ENCODE data around the gene API5. TPM values are rescaled to one million over a fixed set of nuclear protein-coding genes. Genes with fewer than 3 reads are reported as not detected.

Gene API5
- total RNA-seq, 1 experiment from 2014 or later, result 122 TPM

DNA sequence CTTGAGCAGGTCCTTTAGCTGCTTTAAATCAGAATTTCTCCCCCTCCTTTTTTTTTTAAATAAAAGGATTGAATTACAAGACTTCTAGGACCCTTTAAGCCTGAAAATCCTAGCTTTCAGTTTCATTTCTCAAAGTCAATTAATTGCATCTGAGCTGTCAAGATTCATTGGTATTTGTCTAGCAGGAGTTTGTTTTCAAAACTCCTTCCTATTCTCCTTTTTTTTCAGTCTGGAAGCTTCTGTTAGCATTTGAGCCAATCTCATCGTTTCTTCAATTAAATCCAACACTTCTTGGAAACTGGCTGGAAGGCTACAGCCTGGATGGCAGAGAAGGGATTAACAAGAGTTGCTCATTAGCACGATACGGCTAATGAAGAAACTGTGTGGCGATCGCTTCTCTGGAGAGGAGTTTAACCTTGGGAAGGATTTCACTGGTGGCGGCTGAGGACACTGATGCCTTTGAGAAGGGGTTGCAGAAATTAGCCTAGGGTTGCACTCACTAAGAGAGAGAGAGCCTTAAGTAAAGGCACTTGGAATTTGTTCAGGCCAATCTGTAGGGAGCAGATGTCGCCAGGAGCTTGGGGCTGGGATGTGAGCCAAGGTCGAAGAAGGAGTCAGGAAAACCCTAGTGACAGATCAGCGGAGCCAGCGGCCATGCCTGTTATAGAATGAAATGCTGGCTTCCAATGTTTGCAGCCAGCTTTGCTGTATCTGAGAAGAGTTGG, 43.8 kb upstream of the API5 start (continued):
- TF ChIP-seq CBX3 (IDR thresholded peaks at IDR 0.05; ENCODE audit: low read depth) (no peak), ZFX (IDR thresholded peaks at IDR 0.05) (no peak), TCF7L2 (IDR thresholded peaks at IDR 0.05; ENCODE audit: borderline replicate concordance, extremely low read depth, insufficient read depth, insufficient read length) (no peak), SRF (IDR thresholded peaks at IDR 0.05; ENCODE audit: low read depth) (no peak), POLR2AphosphoS5 (IDR thresholded peaks at IDR 0.05; ENCODE audit: low read depth, low read length) (no peak)
- TF ChIP-seq, protein P1, sequence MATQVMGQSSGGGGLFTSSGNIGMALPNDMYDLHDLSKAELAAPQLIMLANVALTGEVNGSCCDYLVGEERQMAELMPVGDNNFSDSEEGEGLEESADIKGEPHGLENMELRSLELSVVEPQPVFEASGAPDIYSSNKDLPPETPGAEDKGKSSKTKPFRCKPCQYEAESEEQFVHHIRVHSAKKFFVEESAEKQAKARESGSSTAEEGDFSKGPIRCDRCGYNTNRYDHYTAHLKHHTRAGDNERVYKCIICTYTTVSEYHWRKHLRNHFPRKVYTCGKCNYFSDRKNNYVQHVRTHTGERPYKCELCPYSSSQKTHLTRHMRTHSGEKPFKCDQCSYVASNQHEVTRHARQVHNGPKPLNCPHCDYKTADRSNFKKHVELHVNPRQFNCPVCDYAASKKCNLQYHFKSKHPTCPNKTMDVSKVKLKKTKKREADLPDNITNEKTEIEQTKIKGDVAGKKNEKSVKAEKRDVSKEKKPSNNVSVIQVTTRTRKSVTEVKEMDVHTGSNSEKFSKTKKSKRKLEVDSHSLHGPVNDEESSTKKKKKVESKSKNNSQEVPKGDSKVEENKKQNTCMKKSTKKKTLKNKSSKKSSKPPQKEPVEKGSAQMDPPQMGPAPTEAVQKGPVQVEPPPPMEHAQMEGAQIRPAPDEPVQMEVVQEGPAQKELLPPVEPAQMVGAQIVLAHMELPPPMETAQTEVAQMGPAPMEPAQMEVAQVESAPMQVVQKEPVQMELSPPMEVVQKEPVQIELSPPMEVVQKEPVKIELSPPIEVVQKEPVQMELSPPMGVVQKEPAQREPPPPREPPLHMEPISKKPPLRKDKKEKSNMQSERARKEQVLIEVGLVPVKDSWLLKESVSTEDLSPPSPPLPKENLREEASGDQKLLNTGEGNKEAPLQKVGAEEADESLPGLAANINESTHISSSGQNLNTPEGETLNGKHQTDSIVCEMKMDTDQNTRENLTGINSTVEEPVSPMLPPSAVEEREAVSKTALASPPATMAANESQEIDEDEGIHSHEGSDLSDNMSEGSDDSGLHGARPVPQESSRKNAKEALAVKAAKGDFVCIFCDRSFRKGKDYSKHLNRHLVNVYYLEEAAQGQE (IDR thresholded peaks at IDR 0.05; ENCODE audit: low read depth), result no peak

DNA sequence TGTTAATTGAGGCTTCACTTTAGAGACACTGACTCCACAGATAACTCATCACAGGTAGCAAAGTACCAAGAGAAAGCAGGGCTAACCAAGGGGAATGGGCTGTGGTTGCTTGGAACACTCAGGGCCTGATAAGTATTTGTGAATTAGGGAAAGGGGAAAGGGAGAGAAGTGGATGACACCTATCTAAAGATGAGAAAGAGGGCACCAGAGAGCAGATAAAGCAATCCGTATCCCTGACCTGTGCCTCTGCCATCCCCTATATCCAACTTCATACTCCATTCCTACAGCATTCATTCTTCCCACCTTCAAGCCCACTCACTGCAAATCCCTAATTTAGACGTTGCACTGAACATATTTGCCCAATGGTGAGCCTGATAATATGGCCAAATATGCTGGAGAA, 43.0 kb upstream of the API5 start:
- H3K79me2 ChIP-seq (ENCODE audit: insufficient read depth, low read length), result no peaks in the 10 kb centered on the region
- no TSS peak for BruUV-seq (replicated peaks)
- no peak overlapping the region for H3K9ac ChIP-seq (ENCODE audit: low read length)
- POLR2A ChIA-PET, result no interaction called here
- no peaks in the 10 kb centered on the region for H4K20me1 ChIP-seq (ENCODE audit: insufficient read depth)
- H3K9me2 ChIP-seq (ENCODE audit: insufficient read depth), result no peaks in the 10 kb centered on the region
- intact Hi-C loops (cut with micrococcal nuclease), result no loop called here
- no peaks in the 10 kb centered on the region for H3K9me3 ChIP-seq (ENCODE audit: control insufficient read depth in 1 of 2, insufficient read depth in 1 of 2, low read depth in 1 of 2, low read length in 2 of 2)
- H3K4me3 ChIP-seq (replicated peaks in 1 of 2; ENCODE audit: low read depth in 1 of 2, low read length in 2 of 2), result no peak overlapping the region
- no peaks in the 10 kb centered on the region for H3K36me3 ChIP-seq (ENCODE audit: control insufficient read depth in 1 of 2, insufficient read depth in 2 of 2, low read length in 2 of 2)
- ATAC-seq (peak; percentile 40; the same call in 1 of the 2 replicates), DNase-seq (ENCODE audit: low read depth, low spot score) (no peak)
- CTCF ChIA-PET, result no interaction called here
- RAD21 ChIA-PET (ENCODE audit: low non-redundant PET in 1 of 2, low total read pairs in 2 of 2, uncharacterized antibody in 2 of 2, unreplicated experiment in 2 of 2), result no interaction called here
- H3K27ac ChIP-seq (ENCODE audit: low read depth, low read length), result no peak overlapping the region
- TF ChIP-seq, protein P1 (IDR thresholded peaks at IDR 0.05; ENCODE audit: low read depth), result no peak
- no peak for TF ChIP-seq CBX3 (IDR thresholded peaks at IDR 0.05; ENCODE audit: low read depth)
- no peak for TF ChIP-seq EGR1 (IDR thresholded peaks at IDR 0.05; ENCODE audit: low read depth)
- TF ChIP-seq EZH2 (IDR thresholded peaks at IDR 0.05), result no peak
- TF ChIP-seq POLR2AphosphoS5 (IDR thresholded peaks at IDR 0.05; ENCODE audit: low read depth, low read length), result no peak
- TF ChIP-seq SIN3A (IDR thresholded peaks at IDR 0.05; ENCODE audit: low read depth), result no peak
- TF ChIP-seq SP1 (IDR thresholded peaks at IDR 0.05; ENCODE audit: low read depth), result no peak
- TF ChIP-seq, protein P2, sequence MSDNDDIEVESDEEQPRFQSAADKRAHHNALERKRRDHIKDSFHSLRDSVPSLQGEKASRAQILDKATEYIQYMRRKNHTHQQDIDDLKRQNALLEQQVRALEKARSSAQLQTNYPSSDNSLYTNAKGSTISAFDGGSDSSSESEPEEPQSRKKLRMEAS (IDR thresholded peaks at IDR 0.05), result no peak
- TF ChIP-seq, protein P3, sequence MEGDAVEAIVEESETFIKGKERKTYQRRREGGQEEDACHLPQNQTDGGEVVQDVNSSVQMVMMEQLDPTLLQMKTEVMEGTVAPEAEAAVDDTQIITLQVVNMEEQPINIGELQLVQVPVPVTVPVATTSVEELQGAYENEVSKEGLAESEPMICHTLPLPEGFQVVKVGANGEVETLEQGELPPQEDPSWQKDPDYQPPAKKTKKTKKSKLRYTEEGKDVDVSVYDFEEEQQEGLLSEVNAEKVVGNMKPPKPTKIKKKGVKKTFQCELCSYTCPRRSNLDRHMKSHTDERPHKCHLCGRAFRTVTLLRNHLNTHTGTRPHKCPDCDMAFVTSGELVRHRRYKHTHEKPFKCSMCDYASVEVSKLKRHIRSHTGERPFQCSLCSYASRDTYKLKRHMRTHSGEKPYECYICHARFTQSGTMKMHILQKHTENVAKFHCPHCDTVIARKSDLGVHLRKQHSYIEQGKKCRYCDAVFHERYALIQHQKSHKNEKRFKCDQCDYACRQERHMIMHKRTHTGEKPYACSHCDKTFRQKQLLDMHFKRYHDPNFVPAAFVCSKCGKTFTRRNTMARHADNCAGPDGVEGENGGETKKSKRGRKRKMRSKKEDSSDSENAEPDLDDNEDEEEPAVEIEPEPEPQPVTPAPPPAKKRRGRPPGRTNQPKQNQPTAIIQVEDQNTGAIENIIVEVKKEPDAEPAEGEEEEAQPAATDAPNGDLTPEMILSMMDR (IDR thresholded peaks at IDR 0.05 in 2 of 3, conservative IDR thresholded peaks at IDR 0.05 in 1 of 3; ENCODE audit: borderline replicate concordance in 1 of 3, insufficient read depth in 1 of 3, low read depth in 2 of 3, low read length in 2 of 3), result no peak
- TF ChIP-seq JUND (IDR thresholded peaks at IDR 0.05), result no peak
- no peak overlapping the region for H3K4me2 ChIP-seq (ENCODE audit: low read length)
- H3K27me3 ChIP-seq (ENCODE audit: insufficient read depth, low read length), result no peaks in the 10 kb centered on the region
- H3K4me1 ChIP-seq (ENCODE audit: control insufficient read depth in 1 of 2, insufficient read depth in 2 of 2, low read length in 2 of 2), result no peaks in the 10 kb centered on the region
- H2AFZ ChIP-seq (ENCODE audit: low read depth, low read length, poor library complexity, severe bottlenecking), result no peak overlapping the region
